ENCODE measurements around the gene NRP1. TPM values are rescaled to one million over a fixed set of nuclear protein-coding genes. Genes with fewer than 3 reads are reported as not detected.

Gene NRP1
- total RNA-seq, 2 donors from 2014 or later = 123 TPM

GRCh38 chr10:33330543-33331378, 3.7 kb downstream of the NRP1 start:
- peak; percentile 93 for DNase-seq (ENCODE audit: low spot score)
- intact Hi-C loops (cut with DNase I) = loop anchor here (5.0 to 10.0 kb wide), 3 partner anchors 133 to 1194 kb away; no protein-coding TSS in a partner anchor

- DNase-seq (ENCODE audit: low spot score) = no peak
- intact Hi-C loops (cut with DNase I) = no loop called here
Observed at GRCh38 chr10:33329178-33329577, 5.3 kb downstream of the NRP1 start.

- no peak for DNase-seq (ENCODE audit: low spot score)
Observed at GRCh38 chr10:33328253-33328652, 6.2 kb downstream of the NRP1 start.

GRCh38 chr10:33327751-33328150, 6.7 kb downstream of the NRP1 start:
- intact Hi-C loops (cut with DNase I) = no loop called here
- DNase-seq (ENCODE audit: low spot score) = no peak

More at GRCh38 chr10:33328253-33328652, 6.2 kb downstream of the NRP1 start:
- intact Hi-C loops (cut with DNase I) = no loop called here

GRCh38 chr10:33326933-33327332, 7.5 kb downstream of the NRP1 start:
- no peak for DNase-seq (ENCODE audit: low spot score)
- intact Hi-C loops (cut with DNase I) = no loop called here

- intact Hi-C loops (cut with DNase I) = no loop called here
- no peak for DNase-seq (ENCODE audit: low spot score)
Observed at GRCh38 chr10:33325929-33326328, 8.5 kb downstream of the NRP1 start.

- DNase-seq (ENCODE audit: low spot score) = no peak
- intact Hi-C loops (cut with DNase I) = no loop called here
Observed at GRCh38 chr10:33323721-33324120, 10.7 kb downstream of the NRP1 start.

- DNase-seq (ENCODE audit: low spot score) = no peak
- intact Hi-C loops (cut with DNase I) = no loop called here
Observed at GRCh38 chr10:33321516-33321915, 13.0 kb downstream of the NRP1 start.

- intact Hi-C loops (cut with DNase I) = no loop called here
- no peak for DNase-seq (ENCODE audit: low spot score)
Observed at GRCh38 chr10:33320288-33320687, 14.2 kb downstream of the NRP1 start.

GRCh38 chr10:33315891-33316290, 18.6 kb downstream of the NRP1 start:
- intact Hi-C loops (cut with DNase I) = no loop called here
- no peak for DNase-seq (ENCODE audit: low spot score)

- intact Hi-C loops (cut with DNase I) = no loop called here
- no peak for DNase-seq (ENCODE audit: low spot score)
Observed at GRCh38 chr10:33314811-33315561, 19.5 kb downstream of the NRP1 start.

- intact Hi-C loops (cut with DNase I) = no loop called here
- no peak for DNase-seq (ENCODE audit: low spot score)
Observed at GRCh38 chr10:33311640-33312039, 22.8 kb downstream of the NRP1 start.

- no peak for DNase-seq (ENCODE audit: low spot score)
- intact Hi-C loops (cut with DNase I) = no loop called here
Observed at GRCh38 chr10:33310853-33311252, 23.6 kb downstream of the NRP1 start.

GRCh38 chr10:33309406-33309805, 25.1 kb downstream of the NRP1 start:
- no peak for DNase-seq (ENCODE audit: low spot score)
- intact Hi-C loops (cut with DNase I) = no loop called here

GRCh38 chr10:33307835-33308234, 26.6 kb downstream of the NRP1 start:
- intact Hi-C loops (cut with DNase I) = no loop called here
- no peak for DNase-seq (ENCODE audit: low spot score)

- DNase-seq (ENCODE audit: low spot score) = no peak
- intact Hi-C loops (cut with DNase I) = no loop called here
Observed at GRCh38 chr10:33306701-33307519, 27.6 kb downstream of the NRP1 start.

GRCh38 chr10:33306126-33306525, 28.3 kb downstream of the NRP1 start:
- DNase-seq (ENCODE audit: low spot score) = no peak
- intact Hi-C loops (cut with DNase I) = no loop called here

- DNase-seq (ENCODE audit: low spot score) = no peak
- intact Hi-C loops (cut with DNase I) = no loop called here
Observed at GRCh38 chr10:33304423-33305225, 29.8 kb downstream of the NRP1 start.

- DNase-seq (ENCODE audit: low spot score) = no peak
- intact Hi-C loops (cut with DNase I) = no loop called here
Observed at GRCh38 chr10:33303988-33304387, 30.5 kb downstream of the NRP1 start.

Measured in posterior vena cava (tissue), 2 donors.